Spleen (tissue), 11 donors: ENCODE results near the gene METTL23. TPM values are rescaled to one million over a fixed set of nuclear protein-coding genes. Genes with fewer than 3 reads are reported as not detected.
A peak's percentile ranks its signal among the peaks of the same experiment; 100 is the strongest.
"Not testable (repeated sequence)": the region's sequence is repeated elsewhere in the genome, so short reads cannot be mapped to it uniquely, and the experiment has no call there.

Source experiments
- DNase-seq: peaks from one replicate; pipeline ENCODE4 v3.0.0-alpha.2; 2020
- H3K27ac ChIP-seq, 8 donors: fragments of 200-600 bp; sonication (generic) in 7 of 8; 1 replicate in 4 of 8; 2 replicates in 4 of 8; pipeline versions ENCODE4 v1.5.0 to v1.8.0; 2016 to 2021; ENCODE audit warnings: inconsistent platforms in 4 of 8, mild to moderate bottlenecking in 4 of 8, moderate library complexity in 1 of 8
- H3K27me3 ChIP-seq, 7 donors: fragments of 200-600 bp; sonication (generic) in 6 of 7; replicated peaks in 1 of 7; 1 replicate in 4 of 7; 2 replicates in 3 of 7; pipeline versions ENCODE4 v1.5.0 to v1.8.0; 2016 to 2021; ENCODE audit warnings: inconsistent platforms in 3 of 7, mild to moderate bottlenecking in 1 of 7
- H3K36me3 ChIP-seq, 6 donors: fragments of 200-600 bp; sonication (generic) in 5 of 6; 1 replicate in 4 of 6; 2 replicates in 2 of 6; pipeline versions ENCODE4 v1.5.0 to v1.8.0; 2016 to 2021; ENCODE audit warnings: inconsistent platforms in 2 of 6
- H3K4me1 ChIP-seq, 6 donors: fragments of 200-600 bp; sonication (generic) in 5 of 6; 1 replicate in 3 of 6; 2 replicates in 3 of 6; pipeline versions ENCODE4 v1.5.0 to v1.8.0; 2016 to 2021; ENCODE audit warnings: inconsistent platforms in 3 of 6
- H3K4me3 ChIP-seq, 8 donors: fragments of 200-600 bp; sonication (generic) in 7 of 8; 1 replicate in 4 of 8; 2 replicates in 4 of 8; pipeline versions ENCODE4 v1.5.0 to v1.8.0; 2016 to 2021; ENCODE audit warnings: inconsistent platforms in 4 of 8, mild to moderate bottlenecking in 4 of 8, moderate library complexity in 2 of 8
- H3K9me3 ChIP-seq, 8 donors: fragments of 200-600 bp; sonication (generic) in 7 of 8; 1 replicate in 4 of 8; 2 replicates in 4 of 8; pipeline versions ENCODE4 v1.5.0 to v1.8.0; 2016 to 2021; ENCODE audit warnings: inconsistent platforms in 4 of 8
- POLR2A ChIP-seq, 3 donors: fragments of 450-650 bp; IDR thresholded peaks; one replicate each; pipeline ENCODE4 v1.5.1; 2017; ENCODE audit warnings: antibody characterized with exemption in 3 of 3, mild to moderate bottlenecking in 1 of 3
- POLR2AphosphoS5 ChIP-seq, 3 donors: sonication (generic); formaldehyde crosslinking; IDR thresholded peaks; one replicate each; pipeline ENCODE4 v1.5.1; 2017; ENCODE audit warnings: antibody characterized with exemption in 3 of 3
- WGBS, 5 donors: extraction: QIAGEN DNeasy Blood & Tissue Kit in 3 of 5; methylation state at CpG; one replicate each; pipeline versions ENCODE4 v1.1.5 to v1.1.7; 2013 to 2018; 5-methylcytosine and 5-hydroxymethylcytosine counted together
- intact Hi-C: fragments of 100-400 bp; cut with DNase I; formaldehyde crosslinking; loops from one replicate; pipeline ENCODE4 v1.15.0; 2023; ENCODE audit warnings: low total_unique reads
- polyA plus RNA-seq, 3 donors: library from polyadenylated mRNA; stranded (reverse); fragments of 200-250 nt; gene quantifications; one replicate each; pipeline ENCODE4 v1.2.1, GENCODE V29; 2013
- total RNA-seq, 7 donors: library from RNA; depleted of rRNA in 3 of 7; stranded (reverse); fragments of >200 nt in 3 of 7; fragmentation: NEBNext Ultra II Directional in 4 of 7; extraction: Animal tissue kit (Norgen Biotek cat#: 25700) in 4 of 7; gene quantifications; one replicate each; pipeline versions ENCODE4 v1.1.0 to v1.2.1, GENCODE V29; 2016 to 2021
- TF ChIP-seq, protein P1 (sequence below), 11 experiments: fragments of 200-600 bp in 7 of 11; fragments of 450-650 bp in 4 of 11; sonication (generic) in 4 of 11; IDR thresholded peaks in 8 of 11; conservative IDR thresholded peaks in 3 of 11; 1 replicate in 7 of 11; 2 replicates in 4 of 11; pipeline versions ENCODE4 v1.4.0 to v1.8.0; 2016 to 2021; ENCODE audit warnings: antibody characterized with exemption in 11 of 11, inconsistent platforms in 4 of 11, mild to moderate bottlenecking in 1 of 11
- donor health status: healthy with polysubstance abuse.
- donor health status: DM: no; HTN: no; CAD: no; lungs with moderate emphysema.
- donor health status: DM: no; HTN: no; CAD: no.
- donor health status: Bipolar disorder and iron deficiency.
- donor health status: healthy.
- donor health status: DM: no; HTN: no; CAD: no.
- donor health status: DM: yes; HTN: yes; CAD: no.

METTL23 gene
- total and polyA plus RNA-seq, 10 donors: 35.8 to 72.7 (median 49.5) TPM

DNA sequence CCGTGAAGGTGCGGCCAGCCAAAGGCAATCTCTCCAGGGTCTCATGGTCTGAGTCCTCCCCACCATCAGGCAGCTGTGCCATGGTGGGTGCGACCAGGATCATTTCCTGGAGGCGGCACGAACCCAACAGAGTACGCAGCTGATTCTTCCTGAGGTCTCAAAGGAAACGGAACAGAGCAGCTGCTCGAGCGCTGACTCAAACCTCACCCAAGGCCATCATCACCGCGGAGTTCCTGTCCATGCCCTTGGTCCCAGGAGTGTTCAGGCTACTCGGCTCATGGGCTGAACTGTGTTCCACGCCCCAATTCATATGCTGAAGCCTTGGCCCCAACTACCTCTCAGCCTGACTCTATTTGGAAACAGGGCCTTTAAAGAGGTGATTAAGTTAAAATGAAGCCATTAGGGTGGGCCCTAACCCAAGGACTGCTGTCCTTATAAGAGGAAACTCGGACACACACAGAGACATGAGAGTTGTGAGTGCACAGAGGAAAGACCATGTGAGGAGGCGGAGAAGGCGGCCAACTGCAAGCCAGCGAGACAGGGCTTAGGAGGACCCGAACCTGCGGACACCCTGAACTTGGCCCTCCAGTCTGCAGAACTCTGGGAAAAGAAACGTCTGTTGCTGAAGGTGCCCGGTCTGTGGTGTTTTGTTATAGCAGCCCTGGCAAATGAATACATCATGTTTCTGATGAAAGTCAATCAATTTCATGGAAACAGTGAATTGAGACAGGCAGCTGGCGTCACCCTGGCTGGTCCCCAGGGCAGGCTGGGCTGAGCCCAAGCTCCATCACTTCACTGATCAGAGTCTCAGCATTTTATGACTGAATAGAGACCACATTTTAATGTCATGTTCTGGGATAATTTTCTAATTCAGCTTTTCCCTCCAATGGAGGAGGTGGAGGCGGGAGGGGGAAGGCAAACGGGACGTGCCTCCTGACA, 29.6 kb upstream of the METTL23 start:
- Histone ChIP-seq H3K4me1 (peaks cover 16 to 97% (median 58%) of the 10 kb centered on the region in 6 donors), H3K4me3 (peak overlapping the region in 2 of 8 donors; percentile 7 to 31), H3K27ac (peak overlapping the region; percentile 57 to 90 (median 80)), H3K9me3 (no peaks in the 10 kb centered on the region), H3K27me3 (no peaks in the 10 kb centered on the region), H3K36me3 (no peaks in the 10 kb centered on the region)
- WGBS, 5 donors: 51 to 84% (median 58%) methylated on average over 22 to 25 of the region's 25 CpGs
- DNase-seq: peak; percentile 88
- TF ChIP-seq POLR2AphosphoS5 (IDR thresholded peaks at IDR 0.05) (peak; percentile 69 to 88 (median 86)), POLR2A (IDR thresholded peaks at IDR 0.05) (peak in 1 of 3 donors; percentile 75)
- TF ChIP-seq, protein P1, sequence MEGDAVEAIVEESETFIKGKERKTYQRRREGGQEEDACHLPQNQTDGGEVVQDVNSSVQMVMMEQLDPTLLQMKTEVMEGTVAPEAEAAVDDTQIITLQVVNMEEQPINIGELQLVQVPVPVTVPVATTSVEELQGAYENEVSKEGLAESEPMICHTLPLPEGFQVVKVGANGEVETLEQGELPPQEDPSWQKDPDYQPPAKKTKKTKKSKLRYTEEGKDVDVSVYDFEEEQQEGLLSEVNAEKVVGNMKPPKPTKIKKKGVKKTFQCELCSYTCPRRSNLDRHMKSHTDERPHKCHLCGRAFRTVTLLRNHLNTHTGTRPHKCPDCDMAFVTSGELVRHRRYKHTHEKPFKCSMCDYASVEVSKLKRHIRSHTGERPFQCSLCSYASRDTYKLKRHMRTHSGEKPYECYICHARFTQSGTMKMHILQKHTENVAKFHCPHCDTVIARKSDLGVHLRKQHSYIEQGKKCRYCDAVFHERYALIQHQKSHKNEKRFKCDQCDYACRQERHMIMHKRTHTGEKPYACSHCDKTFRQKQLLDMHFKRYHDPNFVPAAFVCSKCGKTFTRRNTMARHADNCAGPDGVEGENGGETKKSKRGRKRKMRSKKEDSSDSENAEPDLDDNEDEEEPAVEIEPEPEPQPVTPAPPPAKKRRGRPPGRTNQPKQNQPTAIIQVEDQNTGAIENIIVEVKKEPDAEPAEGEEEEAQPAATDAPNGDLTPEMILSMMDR (IDR thresholded peaks at IDR 0.05 in 8 of 11, conservative IDR thresholded peaks at IDR 0.05 in 3 of 11): no peak
- intact Hi-C loops: no loop called here

DNA sequence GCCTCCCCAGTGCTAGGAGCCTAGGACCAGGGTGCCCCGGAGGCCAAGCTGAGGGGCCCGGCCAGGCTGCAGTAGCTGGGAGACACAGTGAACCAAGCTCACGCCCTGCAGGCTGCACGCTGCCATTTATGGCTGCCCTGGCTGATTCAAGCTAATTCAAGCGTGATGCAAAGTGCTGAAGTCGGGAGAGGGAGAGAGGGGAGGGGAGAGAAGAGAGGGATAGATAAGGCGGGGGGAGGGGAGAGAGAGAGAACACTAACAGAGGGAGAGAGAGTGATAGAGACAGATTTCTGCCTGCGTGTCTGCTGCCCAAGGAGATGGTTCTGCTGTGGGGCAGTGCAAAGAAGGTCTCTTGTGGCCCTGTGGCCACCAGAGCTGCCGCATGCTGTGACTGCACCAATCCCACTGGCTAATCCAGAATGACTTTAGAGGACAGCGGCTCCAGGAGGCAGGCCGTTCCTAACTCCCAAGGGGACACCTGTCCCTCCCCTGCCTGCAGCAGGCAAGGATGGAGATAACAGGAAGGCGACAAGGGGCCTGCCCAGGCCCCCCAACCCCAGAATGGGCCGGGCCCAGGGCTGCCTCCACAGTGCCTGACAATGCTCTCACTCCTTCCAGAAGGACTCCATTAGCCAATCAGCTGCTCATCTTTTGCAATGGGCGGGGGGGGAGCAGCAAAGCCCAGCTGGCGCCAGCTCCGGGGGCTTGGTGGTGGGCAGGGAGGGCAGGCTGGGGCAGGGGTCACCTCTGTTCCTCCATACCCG, 28.8 kb upstream of the METTL23 start:
- H3K4me1 ChIP-seq: peaks cover 14 to 97% (median 61%) of the 10 kb centered on the region in 6 donors
- peak overlapping the region; percentile 43 to 90 (median 80) for H3K27ac ChIP-seq
- TF ChIP-seq POLR2A (IDR thresholded peaks at IDR 0.05): no peak
- no peaks in the 10 kb centered on the region for H3K9me3 ChIP-seq
- H3K27me3 ChIP-seq: no peaks in the 10 kb centered on the region
- intact Hi-C loops: no loop called here
- peak overlapping the region in 2 of 8 donors; percentile 7 to 31 for H3K4me3 ChIP-seq
- no peaks in the 10 kb centered on the region for H3K36me3 ChIP-seq
- WGBS, 5 donors: 55 to 68% (median 62%) methylated on average over 13 to 17 of the region's 17 CpGs
- no peak for DNase-seq

DNA sequence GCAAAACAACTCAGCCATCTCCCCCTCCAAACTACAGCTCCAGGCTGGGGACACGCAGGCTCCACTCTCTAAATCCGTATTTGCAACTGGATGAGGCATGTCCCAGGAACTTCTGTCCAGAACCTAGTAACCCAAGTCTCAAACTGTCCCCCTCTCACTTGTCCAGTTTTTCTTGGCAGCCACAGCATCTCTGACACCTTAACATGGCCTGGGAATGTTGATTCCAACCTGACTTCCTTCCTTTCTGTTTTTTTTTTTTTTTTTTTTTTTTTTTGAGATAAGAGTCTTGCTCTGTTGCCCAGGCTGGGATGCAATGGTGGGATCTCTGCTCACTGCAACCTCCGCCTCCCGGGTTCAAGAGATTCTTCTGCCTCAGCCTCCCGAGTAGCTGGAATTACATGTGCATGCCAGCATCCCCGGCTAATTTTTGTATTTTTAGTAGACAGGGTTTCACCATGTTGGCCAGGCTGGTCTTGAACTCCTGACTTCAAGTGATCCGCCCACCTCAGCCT, 28.1 kb upstream of the METTL23 start:
- peak overlapping the region in 7 of 8 donors; percentile 48 to 90 (median 81) for H3K27ac ChIP-seq
- DNase-seq, intact Hi-C loops, H3K9me3 ChIP-seq, H3K27me3 ChIP-seq, H3K36me3 ChIP-seq: not testable (repeated sequence)
- peaks cover 12 to 97% (median 63%) of the 10 kb centered on the region in 6 donors for H3K4me1 ChIP-seq
- H3K4me3 ChIP-seq: peak overlapping the region in 1 of 8 donors; percentile 31
- 80 to 90% (median 82%) methylated on average over 7 of the region's 7 CpGs for WGBS, 5 donors

DNA sequence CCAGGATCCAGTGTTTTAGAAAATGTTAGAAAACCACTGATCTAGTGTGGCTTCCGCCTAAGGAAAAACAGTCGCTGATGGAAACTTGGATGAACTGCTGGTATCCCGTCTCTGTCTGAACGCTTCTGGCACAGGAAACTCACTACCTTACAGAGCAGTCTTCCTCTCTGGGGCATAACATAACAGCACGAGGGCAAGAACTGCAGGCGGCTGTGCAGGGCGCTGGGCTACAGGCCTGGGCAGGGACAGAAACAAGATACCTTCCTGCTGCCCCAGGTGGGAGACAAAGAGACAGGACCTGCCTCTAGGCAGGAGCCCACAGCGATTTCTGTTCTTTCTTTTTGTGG, 26.4 kb upstream of the METTL23 start:
- WGBS, 5 donors: 62 to 75% (median 67%) methylated on average over 7 to 8 of the region's 8 CpGs
- Histone ChIP-seq H3K27me3 (no peaks in the 10 kb centered on the region), H3K27ac (peak overlapping the region; percentile 70 to 90 (median 80)), H3K36me3 (no peaks in the 10 kb centered on the region), H3K4me1 (peaks cover 12 to 88% (median 58%) of the 10 kb centered on the region in 6 donors), H3K9me3 (no peaks in the 10 kb centered on the region), H3K4me3 (no peak overlapping the region)
- TF ChIP-seq, protein P1 (IDR thresholded peaks at IDR 0.05 in 8 of 11, conservative IDR thresholded peaks at IDR 0.05 in 3 of 11): no peak
- no peak for TF ChIP-seq POLR2A (IDR thresholded peaks at IDR 0.05)
- TF ChIP-seq POLR2AphosphoS5 (IDR thresholded peaks at IDR 0.05): no peak
- intact Hi-C loops: no loop called here
- DNase-seq: no peak
